HEK293T (cell line): ENCODE data around the gene ATXN7L2.

Experiments used
- CTCF ChIA-PET: fragments of 350-600 bp; formaldehyde crosslinking; extraction: SDS; loops from one replicate; lab custom pipeline; 2021; ENCODE audit warnings: antibody characterized with exemption, inconsistent platforms; lab: Yijun Ruan, JAX
- POLR2A ChIA-PET: fragments of 350-600 bp; formaldehyde crosslinking; extraction: SDS; loops from one replicate; lab custom pipeline; 2020; ENCODE audit warnings: antibody characterized with exemption, inconsistent platforms; lab: Yijun Ruan, JAX
- DNase-seq: peaks from one replicate; pipeline ENCODE4 v3.0.0; 2012; ENCODE audit warnings: mixed read lengths; ENCODE audit errors: extremely low spot score
- ARNT ChIP-seq: fragments of 450-650 bp; IDR thresholded peaks from 2 replicates; pipeline ENCODE4 v1.6.1; 2017; ENCODE audit warnings: mild to moderate bottlenecking
- BHLHE40 ChIP-seq: fragments of 450-650 bp; IDR thresholded peaks from 2 replicates; pipeline ENCODE4 v1.6.1; 2016; ENCODE audit warnings: mild to moderate bottlenecking, moderate library complexity, borderline replicate concordance
- CTBP1 ChIP-seq: fragments of 450-650 bp; IDR thresholded peaks from 2 replicates; pipeline ENCODE4 v1.6.1; 2016; ENCODE audit warnings: borderline replicate concordance
- ELF4 ChIP-seq: fragments of 450-650 bp; IDR thresholded peaks from 2 replicates; pipeline ENCODE4 v1.6.1; 2017; ENCODE audit warnings: antibody characterized with exemption
- FOXA1 ChIP-seq: fragments of 450-650 bp; IDR thresholded peaks from 2 replicates; pipeline ENCODE4 v1.6.1; 2016; ENCODE audit warnings: mild to moderate bottlenecking
- FOXK2 ChIP-seq: fragments of 450-650 bp; IDR thresholded peaks from 2 replicates; pipeline ENCODE4 v1.6.1; 2016; ENCODE audit warnings: mild to moderate bottlenecking
- FOXM1 ChIP-seq: fragments of 450-650 bp; IDR thresholded peaks from 2 replicates; pipeline ENCODE4 v1.6.1; 2017; ENCODE audit warnings: mild to moderate bottlenecking, borderline replicate concordance
- HDGF ChIP-seq: fragments of 450-650 bp; IDR thresholded peaks from 2 replicates; pipeline ENCODE4 v1.6.1; 2017; ENCODE audit warnings: antibody characterized with exemption, borderline replicate concordance
- L3MBTL2 ChIP-seq: fragments of 450-650 bp; conservative IDR thresholded peaks from 2 replicates; pipeline ENCODE4 v1.6.1; 2016; ENCODE audit warnings: mild to moderate bottlenecking
- LEF1 ChIP-seq: fragments of 450-650 bp; IDR thresholded peaks from 2 replicates; pipeline ENCODE4 v1.6.1; 2017; ENCODE audit warnings: mild to moderate bottlenecking, borderline replicate concordance
- NFRKB ChIP-seq: fragments of 450-650 bp; IDR thresholded peaks from 2 replicates; pipeline ENCODE4 v1.6.1; 2016; ENCODE audit warnings: mild to moderate bottlenecking, moderate library complexity
- PKNOX1 ChIP-seq: fragments of 450-650 bp; IDR thresholded peaks from 2 replicates; pipeline ENCODE4 v1.6.1; 2016
- SP1 ChIP-seq: fragments of 450-650 bp; IDR thresholded peaks from 2 replicates; pipeline ENCODE4 v1.6.1; 2017
- SUZ12 ChIP-seq: fragments of 450-650 bp; IDR thresholded peaks from 2 replicates; pipeline ENCODE4 v1.6.1; 2016; ENCODE audit warnings: mild to moderate bottlenecking
- TARDBP ChIP-seq: fragments of 450-650 bp; IDR thresholded peaks from 2 replicates; pipeline ENCODE4 v1.6.1; 2016
- ZNF384 ChIP-seq: fragments of 450-650 bp; IDR thresholded peaks from 2 replicates; pipeline ENCODE4 v1.6.1; 2016

Gene ATXN7L2

GRCh38 chr1:109483672-109484518 lies at the start of gene ATXN7L2:
Gene ATXN7L2 (plus strand): TSS chr1:109483905. CDS start chr1:109483954, 49 bp downstream.
- TF ChIP-seq FOXA1 (no peak), ZNF384 (no peak), LEF1 (peak; percentile 86), FOXK2 (no peak), TARDBP (peak; percentile 48), CTBP1 (peak; percentile 76; the same call in 1 of the 2 replicates), FOXM1 (peak; percentile 99), PKNOX1 (no peak), BHLHE40 (no peak), ELF4 (0 out of 2 replicates have a peak, but pooled peaks have one; percentile 20), HDGF (no peak), L3MBTL2 (peak; percentile 92), NFRKB (no peak), ARNT (peak; percentile 54), SUZ12 (no peak)
- DNase-seq = peak; percentile 100

GRCh38 chr1:109434484-109434883 lies 49.2 kb upstream of the ATXN7L2 start:
- TF ChIP-seq ELF4 = no peak
- TF ChIP-seq NFRKB = no peak
- no peak for TF ChIP-seq LEF1
- TF ChIP-seq ZNF384 = no peak
- no peak for TF ChIP-seq BHLHE40
- TF ChIP-seq HDGF = no peak
- TF ChIP-seq FOXK2 = no peak
- no peak for TF ChIP-seq TARDBP
- TF ChIP-seq PKNOX1 = no peak
- TF ChIP-seq SP1 = no peak
- no peak for TF ChIP-seq CTBP1
- TF ChIP-seq SUZ12 = no peak
- no peak for TF ChIP-seq ARNT
- TF ChIP-seq FOXA1 = no peak
- no peak for TF ChIP-seq FOXM1
- TF ChIP-seq L3MBTL2 = no peak

More at GRCh38 chr1:109483672-109484518, at the start of gene ATXN7L2:
- CTCF ChIA-PET = interaction anchor here (0.6 to 2.9 kb wide), 2 partner anchors 10 to 31 kb away, joined by 3 to 12 read pairs; partner anchors contain the start of gene CYB561D1
- POLR2A ChIA-PET = interaction anchor here (1.0 to 3.0 kb wide), 9 partner anchors 10 to 231 kb away, joined by 4 to 14 read pairs (median 7); partner anchors contain the start of genes AMIGO1, CYB561D1 and PSMA5

GRCh38 chr1:109438798-109439297 lies 44.9 kb upstream of the ATXN7L2 start:
- POLR2A ChIA-PET = no interaction called here
- CTCF ChIA-PET = no interaction called here
- no peak for DNase-seq
- TF ChIP-seq TARDBP (no peak), FOXA1 (no peak), SP1 (no peak), PKNOX1 (no peak), ARNT (no peak), BHLHE40 (no peak), L3MBTL2 (no peak), HDGF (no peak)

More at GRCh38 chr1:109434484-109434883, 49.2 kb upstream of the ATXN7L2 start:
- ChIA-PET CTCF (no interaction called here), POLR2A (interaction anchor here (2.1 kb wide), 1 partner anchor 9 kb away, joined by 6 read pairs; the partner anchor contains the start of gene PSMA5)
- DNase-seq = no peak

GRCh38 chr1:109441069-109441468 lies 42.6 kb upstream of the ATXN7L2 start:
- ChIA-PET CTCF (no interaction called here), POLR2A (no interaction called here)
- TF ChIP-seq SP1 = no peak
- no peak for TF ChIP-seq FOXM1
- no peak for TF ChIP-seq FOXK2
- TF ChIP-seq HDGF = no peak
- no peak for TF ChIP-seq L3MBTL2
- TF ChIP-seq BHLHE40 = no peak
- no peak for TF ChIP-seq PKNOX1
- no peak for TF ChIP-seq ELF4
- no peak for TF ChIP-seq NFRKB
- TF ChIP-seq TARDBP = no peak
- no peak for TF ChIP-seq SUZ12
- TF ChIP-seq ARNT = no peak
- TF ChIP-seq CTBP1 = no peak
- TF ChIP-seq ZNF384 = no peak
- no peak for TF ChIP-seq LEF1
- TF ChIP-seq FOXA1 = no peak
- no peak for DNase-seq

- POLR2A ChIA-PET = interaction anchor here (1.0 kb wide), 1 partner anchor 18 kb away, joined by 4 read pairs; the partner anchor contains the start of gene PSMA5
These were observed 40.2 kb upstream of the ATXN7L2 start for GRCh38 chr1:109443476-109443875.

More at GRCh38 chr1:109443476-109443875, 40.2 kb upstream of the ATXN7L2 start:
- DNase-seq = no peak
- TF ChIP-seq HDGF (no peak), ZNF384 (no peak), NFRKB (no peak), BHLHE40 (no peak), FOXA1 (no peak), ARNT (no peak), SUZ12 (no peak), TARDBP (no peak), FOXM1 (no peak), CTBP1 (no peak), SP1 (no peak), L3MBTL2 (no peak), LEF1 (no peak), PKNOX1 (no peak), ELF4 (no peak), FOXK2 (no peak)
- CTCF ChIA-PET = interaction anchor here (1.1 to 1.3 kb wide), 2 partner anchors 10 to 89 kb away, joined by 3 read pairs; no protein-coding TSS in a partner anchor
